HG02943 (cell line): ENCODE results near the gene ARHGAP33.
"Not testable (repeated sequence)": the region's sequence is repeated elsewhere in the genome, so short reads cannot be mapped to it uniquely, and the experiment has no call there.

Experiments used
- ATAC-seq: cut with Tn5 transposase; IDR thresholded peaks from one replicate; pipeline ENCODE4 v1.9.1; 2021; ENCODE audit warnings: mild to moderate bottlenecking, low read depth, moderate library complexity; ENCODE audit not compliant: unreplicated experiment

The ARHGAP33 gene

GRCh38 chr19:35755550-35756376 is 19.6 kb upstream of the ARHGAP33 start:
- no peak for ATAC-seq

GRCh38 chr19:35756377-35757230 is 18.8 kb upstream of the ARHGAP33 start, which contains the start of gene HSPB6:
HSPB6 (minus strand) TSS chr19:35757029; CDS start chr19:35757008, 21 bp downstream.
- ATAC-seq = no peak

GRCh38 chr19:35757231-35757748 is 18.1 kb upstream of the ARHGAP33 start:
- ATAC-seq = no peak

GRCh38 chr19:35757749-35758608 is 17.4 kb upstream of the ARHGAP33 start, which contains the start of gene PROSER3:
PROSER3 (plus strand) TSS chr19:35758176; CDS start chr19:35758216, 40 bp downstream.
- ATAC-seq = peak; percentile 96

- no peak for ATAC-seq
Measured at GRCh38 chr19:35759697-35760096, 15.7 kb upstream of the ARHGAP33 start.

GRCh38 chr19:35760711-35761349 is 14.5 kb upstream of the ARHGAP33 start:
- ATAC-seq = no peak

- no peak for ATAC-seq
Measured at GRCh38 chr19:35764432-35765315, 10.7 kb upstream of the ARHGAP33 start.

- no peak for ATAC-seq
Measured at GRCh38 chr19:35766571-35767104, 8.7 kb upstream of the ARHGAP33 start.

GRCh38 chr19:35767288-35768081 is 7.9 kb upstream of the ARHGAP33 start:
- no peak for ATAC-seq

GRCh38 chr19:35768082-35768421 is 7.3 kb upstream of the ARHGAP33 start:
- ATAC-seq = no peak

DNA sequence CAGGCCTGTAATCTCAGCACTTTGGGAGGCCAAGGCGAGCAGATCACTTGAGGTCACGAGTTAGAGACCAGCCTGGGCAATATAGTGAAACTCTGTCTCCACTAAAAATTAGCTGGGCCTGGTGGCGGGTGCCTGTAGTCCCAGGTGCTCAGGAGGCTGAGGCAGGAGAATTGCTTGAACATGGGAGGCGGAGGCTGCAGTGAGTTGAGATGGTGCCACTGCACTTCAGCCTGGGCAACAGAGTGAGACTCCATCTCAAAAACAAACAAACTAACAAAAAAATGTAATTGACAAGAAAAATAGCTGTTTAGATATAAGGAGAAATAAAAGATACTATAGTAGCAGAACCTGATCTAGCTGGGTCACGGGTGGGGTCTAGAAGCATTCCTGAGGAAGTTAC is 3.0 kb upstream of the ARHGAP33 start:
- ATAC-seq = not testable (repeated sequence)

DNA sequence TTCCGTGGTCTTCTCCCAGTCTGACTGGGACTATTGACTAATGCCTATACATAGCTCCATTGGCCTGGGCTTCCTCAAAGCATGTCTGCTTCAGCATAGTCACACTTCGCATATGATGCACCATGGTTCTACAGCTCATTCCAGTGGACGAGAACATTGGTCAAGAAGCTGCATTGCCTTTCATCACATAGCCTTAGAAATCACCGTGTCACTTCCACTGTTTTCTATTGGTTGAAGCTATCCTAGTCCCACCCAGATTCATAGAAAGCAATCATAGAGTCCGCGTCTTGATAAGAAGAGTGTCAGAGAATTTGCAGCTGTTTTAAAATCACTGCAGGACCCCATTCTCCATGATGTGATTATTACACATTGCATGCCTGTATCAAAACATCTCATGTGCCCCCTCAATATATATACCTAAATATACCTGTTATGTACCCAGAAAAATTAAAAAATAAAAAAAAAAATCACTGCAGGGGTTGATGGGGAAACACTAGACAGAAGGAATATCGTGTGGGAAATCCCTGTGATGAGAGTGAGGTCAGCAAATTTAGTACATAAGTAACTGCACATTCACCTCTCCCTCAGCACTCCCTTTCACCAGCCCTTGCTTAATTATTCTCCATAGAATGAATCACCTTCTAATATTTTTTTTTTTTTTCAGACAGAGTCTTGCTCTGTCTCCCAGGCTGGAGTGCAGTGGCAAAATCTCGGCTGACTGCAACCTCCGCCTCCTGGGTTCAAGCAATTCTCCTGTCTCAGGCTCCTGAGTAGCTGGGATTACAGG is 2.2 kb upstream of the ARHGAP33 start:
- ATAC-seq = no peak

DNA sequence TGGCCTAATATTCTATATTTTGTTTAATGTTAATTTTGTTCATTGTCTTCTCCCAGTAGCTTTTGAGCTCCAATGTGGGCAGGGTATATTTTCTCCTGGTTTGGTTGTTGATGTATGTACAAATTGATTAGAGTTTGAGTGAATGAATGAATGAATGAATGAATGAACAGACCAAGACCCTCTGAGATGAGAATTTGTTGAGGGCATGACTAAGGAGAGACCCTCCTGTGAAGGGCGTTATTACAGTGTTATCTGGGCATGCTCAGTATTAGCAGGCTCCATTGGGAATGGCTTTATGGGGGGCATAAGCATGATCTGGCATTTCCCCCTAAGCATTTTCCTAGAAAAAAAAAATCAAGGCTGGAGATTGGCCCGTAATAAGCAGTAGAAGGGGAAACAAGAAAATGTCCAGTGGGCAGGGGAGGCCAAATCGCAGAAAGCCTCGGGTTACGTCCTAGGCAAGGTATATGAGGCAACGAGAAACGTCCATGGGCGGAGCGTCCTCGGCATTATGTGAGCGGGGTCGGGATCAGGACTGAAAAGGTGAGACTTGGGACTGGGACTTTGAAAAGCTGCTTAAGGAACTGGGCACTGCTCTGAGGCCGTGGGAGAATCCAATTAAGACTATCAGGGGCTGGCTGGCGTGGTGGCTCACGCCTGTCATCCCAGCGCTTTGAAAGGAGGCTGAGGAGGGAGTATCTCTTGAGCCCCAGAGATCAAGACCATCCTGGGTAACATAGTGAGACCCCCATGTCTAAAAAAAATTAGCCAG is 904 bp upstream of the ARHGAP33 start:
- no peak for ATAC-seq

DNA sequence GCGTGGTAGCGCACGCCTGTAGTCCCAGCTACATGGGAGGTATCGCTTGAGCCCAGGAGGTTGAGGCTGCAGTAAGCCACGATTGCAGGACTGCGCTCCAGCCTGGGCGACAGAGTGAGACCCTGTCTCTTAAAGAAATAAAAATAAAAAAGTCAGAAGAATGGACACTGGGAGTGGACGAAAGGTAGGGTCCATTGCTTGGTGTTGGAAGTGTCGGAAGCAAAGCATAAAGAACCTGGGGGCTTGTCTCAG is 392 bp upstream of the ARHGAP33 start:
- ATAC-seq = no peak

GRCh38 chr19:35776102-35776788 is 881 bp downstream of the ARHGAP33 start:
- ATAC-seq = no peak
